ENCODE measurements around the gene NXPE3.

Gene NXPE3

DNA sequence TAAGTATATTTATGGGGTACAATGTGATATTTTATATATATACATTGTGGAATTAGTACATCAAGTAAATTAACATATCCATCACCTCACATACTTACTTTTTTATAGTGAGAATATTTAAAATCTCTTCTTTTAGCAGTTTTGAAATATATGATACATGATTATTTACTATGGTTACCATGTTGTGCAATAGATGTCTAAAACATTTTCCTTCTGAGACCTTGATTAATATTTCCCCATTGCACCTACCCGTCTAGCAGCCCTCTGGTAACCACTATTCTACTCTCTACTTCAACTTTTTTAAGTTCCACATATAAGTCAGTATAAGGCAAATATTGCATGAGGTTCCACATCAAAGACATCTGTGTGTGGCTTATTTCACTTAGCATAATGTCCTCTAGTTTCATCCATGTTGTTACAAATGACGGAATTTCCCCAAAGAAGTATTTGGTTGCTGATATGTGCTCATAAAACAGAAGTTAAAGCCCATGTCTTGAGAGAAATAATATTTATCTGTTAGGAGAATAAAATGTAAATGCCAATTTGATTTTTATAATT lies 40.7 kb downstream of the NXPE3 start:
- no peak overlapping the region for H3K4me3 ChIP-seq
- H3K9me3 ChIP-seq = no peaks in the 10 kb centered on the region
- TF ChIP-seq, protein P1, sequence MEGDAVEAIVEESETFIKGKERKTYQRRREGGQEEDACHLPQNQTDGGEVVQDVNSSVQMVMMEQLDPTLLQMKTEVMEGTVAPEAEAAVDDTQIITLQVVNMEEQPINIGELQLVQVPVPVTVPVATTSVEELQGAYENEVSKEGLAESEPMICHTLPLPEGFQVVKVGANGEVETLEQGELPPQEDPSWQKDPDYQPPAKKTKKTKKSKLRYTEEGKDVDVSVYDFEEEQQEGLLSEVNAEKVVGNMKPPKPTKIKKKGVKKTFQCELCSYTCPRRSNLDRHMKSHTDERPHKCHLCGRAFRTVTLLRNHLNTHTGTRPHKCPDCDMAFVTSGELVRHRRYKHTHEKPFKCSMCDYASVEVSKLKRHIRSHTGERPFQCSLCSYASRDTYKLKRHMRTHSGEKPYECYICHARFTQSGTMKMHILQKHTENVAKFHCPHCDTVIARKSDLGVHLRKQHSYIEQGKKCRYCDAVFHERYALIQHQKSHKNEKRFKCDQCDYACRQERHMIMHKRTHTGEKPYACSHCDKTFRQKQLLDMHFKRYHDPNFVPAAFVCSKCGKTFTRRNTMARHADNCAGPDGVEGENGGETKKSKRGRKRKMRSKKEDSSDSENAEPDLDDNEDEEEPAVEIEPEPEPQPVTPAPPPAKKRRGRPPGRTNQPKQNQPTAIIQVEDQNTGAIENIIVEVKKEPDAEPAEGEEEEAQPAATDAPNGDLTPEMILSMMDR (IDR thresholded peaks at IDR 0.05) = no peak
- intact Hi-C loops (cut with DNase I; ENCODE audit: low total_unique reads) = loop anchor here (5.0 kb wide), 1 partner anchor 33 kb away; no protein-coding TSS in a partner anchor
- peaks cover 0 to 13% (median 0%) of the 10 kb centered on the region in 4 donors for H3K4me1 ChIP-seq
- H3K27me3 ChIP-seq = no peaks in the 10 kb centered on the region
- DNase-seq = no peak
- peaks cover 25 to 27% (median 26%) of the 10 kb centered on the region in 3 donors for H3K36me3 ChIP-seq
- no peak overlapping the region for H3K27ac ChIP-seq

DNA sequence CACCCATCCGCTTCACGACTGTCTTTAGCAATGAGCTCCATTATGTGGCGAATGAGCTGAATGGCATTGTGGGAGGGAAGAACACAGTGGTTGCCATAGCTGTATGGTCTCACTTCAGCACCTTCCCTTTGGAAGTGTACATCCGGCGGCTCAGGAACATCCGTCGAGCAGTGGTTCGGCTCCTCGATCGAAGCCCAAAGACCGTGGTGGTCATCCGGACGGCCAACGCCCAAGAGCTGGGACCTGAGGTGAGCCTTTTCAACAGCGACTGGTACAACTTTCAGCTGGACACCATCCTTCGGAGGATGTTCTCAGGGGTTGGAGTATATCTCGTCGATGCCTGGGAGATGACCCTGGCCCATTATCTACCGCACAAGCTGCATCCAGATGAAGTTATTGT lies 42.5 kb downstream of the NXPE3 start:
- H3K36me3 ChIP-seq = peaks cover 25 to 27% (median 26%) of the 10 kb centered on the region in 3 donors
- no peaks in the 10 kb centered on the region for H3K9me3 ChIP-seq
- no peak for DNase-seq
- H3K27ac ChIP-seq = no peak overlapping the region
- H3K4me3 ChIP-seq = no peak overlapping the region
- no peaks in the 10 kb centered on the region for H3K27me3 ChIP-seq
- H3K4me1 ChIP-seq = peaks cover 0 to 25% (median 5%) of the 10 kb centered on the region in 4 donors
- intact Hi-C loops (cut with DNase I; ENCODE audit: low total_unique reads) = no loop called here
- TF ChIP-seq, protein P1 (IDR thresholded peaks at IDR 0.05) = no peak

DNA sequence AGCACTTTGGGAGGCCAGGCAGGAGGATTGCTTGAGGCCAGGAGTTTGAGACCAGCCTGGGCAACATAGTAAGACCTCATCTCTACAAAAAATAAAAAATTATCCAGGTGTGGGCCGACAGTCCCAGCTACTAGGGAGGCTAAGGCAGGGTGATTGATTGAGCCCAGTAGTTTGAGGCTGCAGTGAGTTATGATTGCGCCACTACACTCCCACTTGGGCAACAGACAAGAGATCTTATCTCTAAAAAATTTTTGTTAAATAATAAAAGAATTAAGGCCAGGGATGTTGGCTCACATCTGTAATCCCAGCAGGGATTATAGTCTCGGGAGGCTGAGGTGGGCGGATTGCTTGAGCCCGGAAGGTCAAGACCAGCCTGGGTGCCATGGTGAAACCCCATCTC lies 44.5 kb downstream of the NXPE3 start:
- H3K9me3 ChIP-seq = no peaks in the 10 kb centered on the region
- intact Hi-C loops (cut with DNase I; ENCODE audit: low total_unique reads) = no loop called here
- no peak for DNase-seq
- H3K27ac ChIP-seq = no peak overlapping the region
- TF ChIP-seq, protein P1 (IDR thresholded peaks at IDR 0.05) = no peak
- peaks cover 0 to 33% (median 9%) of the 10 kb centered on the region in 4 donors for H3K4me1 ChIP-seq
- H3K27me3 ChIP-seq = no peaks in the 10 kb centered on the region
- peaks cover 11 to 12% (median 12%) of the 10 kb centered on the region in 3 donors for H3K36me3 ChIP-seq
- no peak overlapping the region for H3K4me3 ChIP-seq

DNA sequence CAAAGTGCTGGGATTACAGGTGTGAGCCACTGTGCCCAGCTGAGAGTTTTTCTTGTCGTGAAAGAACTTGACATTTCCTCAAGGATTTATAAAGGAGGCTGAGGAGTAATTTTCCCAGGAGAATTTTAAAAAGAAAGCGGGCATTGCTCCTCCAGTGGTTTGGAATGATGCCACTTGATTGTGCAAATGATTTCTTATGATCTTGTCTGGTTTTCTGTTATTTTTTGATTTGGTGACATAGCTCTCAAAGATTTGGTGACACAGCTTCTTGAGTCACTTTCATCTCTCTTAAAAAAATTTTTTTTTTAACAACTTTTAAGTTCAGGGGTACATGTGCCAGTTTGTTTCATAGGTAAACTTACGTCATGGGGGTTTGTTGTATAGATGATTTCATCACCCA lies 45.7 kb downstream of the NXPE3 start:
- intact Hi-C loops (cut with DNase I; ENCODE audit: low total_unique reads) = no loop called here
- Histone ChIP-seq H3K27me3 (no peaks in the 10 kb centered on the region), H3K9me3 (no peaks in the 10 kb centered on the region), H3K4me3 (no peak overlapping the region), H3K36me3 (peaks cover 11 to 12% (median 12%) of the 10 kb centered on the region in 3 donors), H3K4me1 (peaks cover 0 to 45% (median 19%) of the 10 kb centered on the region in 4 donors), H3K27ac (peak overlapping the region; percentile 43 to 84)
- DNase-seq = no peak
- TF ChIP-seq, protein P1 (IDR thresholded peaks at IDR 0.05) = no peak

DNA sequence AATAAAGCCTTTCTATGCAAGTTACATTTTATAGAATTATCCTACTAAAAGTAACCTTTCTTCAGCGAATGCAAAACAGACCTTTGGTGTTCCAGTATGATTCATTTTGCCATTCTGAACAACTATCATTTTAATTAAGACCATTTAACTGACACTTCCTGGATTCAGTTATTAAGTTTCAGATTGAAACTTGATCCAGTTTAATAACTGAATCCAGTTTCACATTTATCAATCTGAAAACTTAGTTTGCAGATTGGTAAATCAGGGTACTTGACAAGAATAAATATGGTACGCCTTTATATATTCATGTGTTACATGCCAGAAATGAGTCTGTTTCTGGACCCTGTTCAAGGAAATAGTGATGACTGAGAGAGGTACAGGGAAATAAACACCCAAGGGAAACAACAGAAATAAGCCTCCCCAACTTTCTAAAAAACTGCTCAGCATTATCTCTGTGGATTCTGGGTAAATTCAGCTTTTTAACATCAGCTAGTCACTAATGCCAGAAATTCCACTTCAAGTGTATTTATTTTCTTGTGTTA lies 47.0 kb downstream of the NXPE3 start:
- Histone ChIP-seq H3K27me3 (no peaks in the 10 kb centered on the region), H3K4me3 (no peak overlapping the region), H3K27ac (peak overlapping the region; percentile 84 to 90), H3K9me3 (no peaks in the 10 kb centered on the region), H3K4me1 (peaks cover 0 to 57% (median 25%) of the 10 kb centered on the region in 4 donors), H3K36me3 (peaks cover 9 to 12% (median 11%) of the 10 kb centered on the region in 3 donors)
- no peak for DNase-seq
- TF ChIP-seq, protein P1 (IDR thresholded peaks at IDR 0.05) = no peak
- intact Hi-C loops (cut with DNase I; ENCODE audit: low total_unique reads) = no loop called here
